ENCODE data around the gene CACNB4.

Gene CACNB4

DNA sequence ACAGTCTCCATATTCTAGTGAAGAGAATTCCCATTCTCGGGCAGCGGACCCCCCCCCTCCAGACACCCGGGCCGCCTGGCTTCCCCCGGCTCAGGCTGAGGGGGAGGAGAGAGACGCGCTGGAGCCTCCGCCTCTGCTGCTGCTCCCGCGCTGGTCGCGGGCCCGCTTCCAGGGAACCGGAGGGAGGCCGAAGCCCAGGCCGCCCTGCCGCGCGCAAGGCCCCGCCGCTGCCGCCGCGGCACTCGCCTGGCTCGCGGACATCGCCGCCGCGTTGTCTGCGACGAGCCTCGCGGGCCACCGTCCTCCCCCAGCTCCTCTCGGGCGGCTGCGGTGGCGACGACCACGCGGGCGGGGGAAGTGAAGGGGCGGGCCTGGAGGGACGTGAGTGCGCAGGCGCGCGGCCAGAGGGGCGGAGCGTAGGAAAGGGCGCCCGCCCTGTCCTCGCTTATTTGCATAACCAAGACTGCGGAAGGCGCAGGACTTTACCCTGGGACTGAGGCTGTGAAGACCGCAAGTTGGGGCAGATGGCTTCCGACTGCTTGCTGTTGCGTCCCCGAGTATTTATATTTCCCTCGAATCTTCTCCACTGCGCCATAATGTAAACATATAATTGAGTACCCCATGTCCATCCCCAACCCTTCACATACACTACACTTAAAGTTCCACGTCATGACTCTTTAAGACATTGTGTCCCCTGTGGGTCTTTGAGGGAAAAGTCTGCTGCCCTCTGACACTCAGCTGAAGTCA lies 270.5 kb downstream of the CACNB4 start, which contains the start of gene ARL5A:
ARL5A (minus strand) TSS at position 279 of the 747 bp plus-strand sequence; CDS start at position 34, 245 bp downstream.
- peak; percentile 99 for DNase-seq (ENCODE audit: low read depth)
- H3K4me3 ChIP-seq (ENCODE audit: low read depth, low read length): peak within 1 kb of the TSS; percentile 88
- TF ChIP-seq, protein P1, sequence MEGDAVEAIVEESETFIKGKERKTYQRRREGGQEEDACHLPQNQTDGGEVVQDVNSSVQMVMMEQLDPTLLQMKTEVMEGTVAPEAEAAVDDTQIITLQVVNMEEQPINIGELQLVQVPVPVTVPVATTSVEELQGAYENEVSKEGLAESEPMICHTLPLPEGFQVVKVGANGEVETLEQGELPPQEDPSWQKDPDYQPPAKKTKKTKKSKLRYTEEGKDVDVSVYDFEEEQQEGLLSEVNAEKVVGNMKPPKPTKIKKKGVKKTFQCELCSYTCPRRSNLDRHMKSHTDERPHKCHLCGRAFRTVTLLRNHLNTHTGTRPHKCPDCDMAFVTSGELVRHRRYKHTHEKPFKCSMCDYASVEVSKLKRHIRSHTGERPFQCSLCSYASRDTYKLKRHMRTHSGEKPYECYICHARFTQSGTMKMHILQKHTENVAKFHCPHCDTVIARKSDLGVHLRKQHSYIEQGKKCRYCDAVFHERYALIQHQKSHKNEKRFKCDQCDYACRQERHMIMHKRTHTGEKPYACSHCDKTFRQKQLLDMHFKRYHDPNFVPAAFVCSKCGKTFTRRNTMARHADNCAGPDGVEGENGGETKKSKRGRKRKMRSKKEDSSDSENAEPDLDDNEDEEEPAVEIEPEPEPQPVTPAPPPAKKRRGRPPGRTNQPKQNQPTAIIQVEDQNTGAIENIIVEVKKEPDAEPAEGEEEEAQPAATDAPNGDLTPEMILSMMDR (IDR thresholded peaks at IDR 0.05; ENCODE audit: low read depth, low read length): no peak
- TF ChIP-seq MYC (IDR thresholded peaks at IDR 0.05; ENCODE audit: low read depth, low read length) (peak; percentile 90), POLR2A (IDR thresholded peaks at IDR 0.05; ENCODE audit: extremely low read depth, insufficient read length) (peak; percentile 95)
- TF ChIP-seq, protein P2, sequence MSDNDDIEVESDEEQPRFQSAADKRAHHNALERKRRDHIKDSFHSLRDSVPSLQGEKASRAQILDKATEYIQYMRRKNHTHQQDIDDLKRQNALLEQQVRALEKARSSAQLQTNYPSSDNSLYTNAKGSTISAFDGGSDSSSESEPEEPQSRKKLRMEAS (IDR thresholded peaks at IDR 0.05; ENCODE audit: low read depth, low read length): peak; percentile 83

DNA sequence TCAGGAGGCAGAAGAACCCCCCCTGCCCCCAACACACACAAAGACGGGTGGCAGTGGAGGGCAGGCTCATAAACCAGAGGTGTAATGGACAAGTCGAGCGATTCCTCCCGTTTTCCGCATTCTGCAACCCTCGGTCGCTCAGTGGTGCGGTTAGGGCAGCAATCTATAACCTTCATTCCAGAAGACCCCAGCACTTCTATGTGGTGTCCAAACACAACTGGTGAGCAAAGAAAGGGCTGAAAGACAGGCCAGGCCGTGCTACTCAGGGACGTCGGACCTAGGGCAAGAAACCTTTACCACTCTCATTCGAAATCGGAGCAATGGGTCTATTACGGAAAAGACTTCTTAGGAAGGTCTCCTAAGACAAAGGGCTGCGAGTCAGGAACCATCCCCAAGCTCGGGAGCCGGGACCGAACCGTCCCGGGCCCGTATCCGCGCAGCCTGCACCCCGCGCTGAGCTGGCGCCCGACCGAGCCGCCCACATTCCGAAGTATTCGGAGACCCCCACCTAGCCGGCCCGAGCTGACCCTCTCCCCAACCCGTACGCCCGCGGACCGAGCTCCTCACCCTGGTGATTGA lies 271.2 kb downstream of the CACNB4 start:
- peak; percentile 65 for DNase-seq (ENCODE audit: low read depth)
- H3K4me3 ChIP-seq (ENCODE audit: low read depth, low read length): peak overlapping the region; percentile 88
- TF ChIP-seq, protein P2 (IDR thresholded peaks at IDR 0.05; ENCODE audit: low read depth, low read length): no peak
- TF ChIP-seq, protein P1 (IDR thresholded peaks at IDR 0.05; ENCODE audit: low read depth, low read length): no peak
- TF ChIP-seq POLR2A (IDR thresholded peaks at IDR 0.05; ENCODE audit: extremely low read depth, insufficient read length) (no peak), MYC (IDR thresholded peaks at IDR 0.05; ENCODE audit: low read depth, low read length) (no peak)

DNA sequence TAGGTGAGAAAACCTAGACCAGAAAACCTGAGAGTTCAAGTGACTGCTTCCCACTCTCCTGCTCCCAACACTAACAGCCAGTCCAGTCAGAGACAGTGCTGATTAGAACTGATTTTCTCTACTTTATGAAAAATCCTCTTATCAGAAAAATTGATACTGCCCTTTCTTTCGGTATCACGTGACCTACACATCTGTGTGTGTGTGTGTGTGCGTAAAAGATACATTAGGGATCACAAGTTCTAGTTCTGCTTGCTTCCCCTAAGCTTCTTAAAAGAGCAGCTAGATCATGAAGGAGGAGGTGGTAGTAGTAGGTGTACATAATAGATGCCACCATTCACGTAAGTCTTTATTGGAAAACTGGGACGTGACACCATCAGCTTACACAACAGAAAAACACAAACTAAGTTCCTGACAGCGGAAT lies 272.1 kb downstream of the CACNB4 start:
- no peak for TF ChIP-seq MYC (IDR thresholded peaks at IDR 0.05; ENCODE audit: low read depth, low read length)
- DNase-seq (ENCODE audit: low read depth): peak; percentile 39
- peak overlapping the region; percentile 88 for H3K4me3 ChIP-seq (ENCODE audit: low read depth, low read length)

DNA sequence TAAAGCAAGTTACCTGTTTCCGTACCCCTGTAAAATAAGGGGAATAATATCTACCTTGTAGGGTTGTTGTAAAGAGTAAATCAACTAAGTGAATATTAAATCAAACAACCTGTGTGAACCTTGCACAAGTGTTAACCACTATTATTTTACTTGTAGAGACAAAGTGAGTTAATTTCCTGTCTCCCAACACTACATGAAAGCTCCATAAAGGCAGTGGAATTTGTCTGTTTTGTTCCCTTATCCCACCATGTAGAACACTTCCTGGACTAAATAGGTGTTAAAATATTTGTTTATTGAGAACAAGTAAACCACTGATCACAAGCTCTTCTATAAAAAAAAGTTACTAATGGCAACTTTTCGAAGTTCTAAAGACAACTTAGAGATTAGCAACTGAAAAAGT lies 274.0 kb downstream of the CACNB4 start:
- TF ChIP-seq MYC (IDR thresholded peaks at IDR 0.05; ENCODE audit: low read depth, low read length) (no peak), POLR2A (IDR thresholded peaks at IDR 0.05; ENCODE audit: extremely low read depth, insufficient read length) (no peak)
- TF ChIP-seq, protein P2 (IDR thresholded peaks at IDR 0.05; ENCODE audit: low read depth, low read length): no peak
- TF ChIP-seq, protein P1 (IDR thresholded peaks at IDR 0.05; ENCODE audit: low read depth, low read length): no peak
- DNase-seq (ENCODE audit: low read depth): no peak
- peak overlapping the region; percentile 16 for H3K4me3 ChIP-seq (ENCODE audit: low read depth, low read length)

DNA sequence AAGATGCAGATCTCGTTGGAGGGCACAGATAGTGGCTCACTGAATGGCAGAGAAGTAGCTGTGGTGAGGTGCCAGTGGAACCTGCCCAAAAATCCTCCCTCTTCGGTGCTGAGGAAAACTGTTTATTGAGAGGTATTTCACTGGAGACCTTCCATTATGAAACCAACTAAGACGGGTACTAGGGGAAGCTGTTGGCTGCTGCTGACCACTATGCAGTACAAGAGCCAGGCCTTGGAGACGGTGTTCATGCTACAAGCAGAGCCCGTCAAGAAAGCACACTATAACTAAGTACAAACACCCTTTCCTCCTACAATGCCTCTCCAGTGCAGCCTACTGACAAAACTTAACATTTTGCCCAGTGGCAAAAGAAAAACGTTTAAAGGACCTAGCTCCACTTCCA lies 275.2 kb downstream of the CACNB4 start:
- TF ChIP-seq, protein P1 (IDR thresholded peaks at IDR 0.05; ENCODE audit: low read depth, low read length): no peak
- TF ChIP-seq POLR2A (IDR thresholded peaks at IDR 0.05; ENCODE audit: extremely low read depth, insufficient read length) (no peak), MYC (IDR thresholded peaks at IDR 0.05; ENCODE audit: low read depth, low read length) (no peak)
- TF ChIP-seq, protein P2 (IDR thresholded peaks at IDR 0.05; ENCODE audit: low read depth, low read length): no peak
- peak overlapping the region; percentile 1 for H3K4me3 ChIP-seq (ENCODE audit: low read depth, low read length)
- DNase-seq (ENCODE audit: low read depth): peak; percentile 8

DNA sequence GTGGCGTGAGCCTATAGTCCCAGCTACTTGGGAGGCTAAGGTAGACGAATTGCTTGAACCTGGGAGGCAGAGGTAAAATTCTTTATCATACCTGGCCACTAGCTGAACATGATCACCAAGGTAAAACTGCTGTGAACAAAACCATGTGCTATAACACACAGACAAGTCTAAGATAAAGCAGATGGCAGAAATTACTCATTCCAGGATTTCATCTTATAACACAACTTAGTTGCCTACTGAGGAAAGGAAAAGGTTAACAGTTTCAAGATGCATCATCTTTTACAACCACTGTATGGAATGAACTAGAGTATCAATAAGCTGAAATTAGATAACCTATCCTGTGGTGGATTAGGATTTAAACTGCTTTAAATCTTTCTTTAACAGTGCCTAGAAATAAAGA lies 278.9 kb downstream of the CACNB4 start:
- TF ChIP-seq, protein P1 (IDR thresholded peaks at IDR 0.05; ENCODE audit: low read depth, low read length): no peak
- no peak for TF ChIP-seq MYC (IDR thresholded peaks at IDR 0.05; ENCODE audit: low read depth, low read length)
- no peak for TF ChIP-seq POLR2A (IDR thresholded peaks at IDR 0.05; ENCODE audit: extremely low read depth, insufficient read length)
- TF ChIP-seq, protein P2 (IDR thresholded peaks at IDR 0.05; ENCODE audit: low read depth, low read length): no peak
- DNase-seq (ENCODE audit: low read depth): no peak
- H3K4me3 ChIP-seq (ENCODE audit: low read depth, low read length): no peak overlapping the region

Measured in NB4 (cell line).